ENCODE results near the gene TMOD3.

GRCh38 chr15:51904931-51905330, 75.5 kb downstream of the TMOD3 start:
- TF ChIP-seq CTCF (conservative IDR thresholded peaks at IDR 0.05; ENCODE audit: low read length) = no peak
- TF ChIP-seq EZH2phosphoT487 (IDR thresholded peaks at IDR 0.05; ENCODE audit: borderline replicate concordance) = no peak

Data from Loucy (cell line).